B cell (primary cell): ENCODE measurements around the gene NCKAP1. TPM values are rescaled to one million over a fixed set of nuclear protein-coding genes. Genes with fewer than 3 reads are reported as not detected.

ENCODE experiments used
- ATAC-seq: fragments of 200-7000 bp; cut with Tn5 transposase; one replicate; pipeline ENCODE4 v1.10.0; 2021; ENCODE audit warnings: low read depth, mild to moderate bottlenecking, moderate number of reproducible peaks, moderate library complexity
- CTCF ChIA-PET: fragments of 350-600 bp; sonication (Branson Sonifier 250); formaldehyde crosslinking; loops from one replicate; lab custom pipeline; 2021; ENCODE audit warnings: antibody characterized with exemption, inconsistent platforms; lab: Charles Lee
- POLR2A ChIA-PET: fragments of 350-600 bp; sonication (Branson Sonifier 250); formaldehyde crosslinking; loops from one replicate; lab custom pipeline; 2021; ENCODE audit warnings: antibody characterized with exemption; lab: Charles Lee
- DNase-seq: peaks from one replicate; pipeline ENCODE4 v3.0.0; 2013
- H2AFZ ChIP-seq: 2 replicates; pipeline ENCODE4 v1.6.1; 2012; ENCODE audit warnings: mild to moderate bottlenecking, low read depth, low read length; ENCODE audit not compliant: insufficient read depth, poor library complexity, severe bottlenecking
- H3K27ac ChIP-seq, 2 donors: 1 replicate in 1 of 2; 2 replicates in 1 of 2; pipeline ENCODE4 v1.5.1; 2012 to 2013; ENCODE audit warnings: low read length in 2 of 2, mild to moderate bottlenecking in 2 of 2, moderate library complexity in 1 of 2
- H3K27me3 ChIP-seq, 4 experiments: fragments of 200-600 bp in 1 of 4; sonication (generic) in 1 of 4; replicated peaks in 1 of 4; 1 replicate in 2 of 4; 2 replicates in 2 of 4; pipeline versions ENCODE4 v1.6.1 to v1.7.0; 2013 to 2016; ENCODE audit warnings: low read length in 3 of 4, mild to moderate bottlenecking in 2 of 4, mixed read lengths in 1 of 4, moderate library complexity in 1 of 4; ENCODE audit not compliant: insufficient read depth in 4 of 4, control insufficient read depth in 3 of 4; ENCODE audit errors: control extremely low read depth in 1 of 4
- H3K36me3 ChIP-seq, 2 experiments: replicated peaks in 1 of 2; 1 replicate in 1 of 2; 2 replicates in 1 of 2; pipeline versions ENCODE4 v1.6.1 to v1.7.1; 2013; ENCODE audit warnings: low read length in 1 of 2; ENCODE audit not compliant: insufficient read depth in 2 of 2, control insufficient read depth in 1 of 2; ENCODE audit errors: control extremely low read depth in 1 of 2, extremely low read depth in 1 of 2
- H3K4me1 ChIP-seq, 2 donors: fragments of 200-600 bp in 1 of 2; sonication (generic) in 1 of 2; 1 replicate in 1 of 2; 2 replicates in 1 of 2; pipeline versions ENCODE4 v1.5.1 to v1.6.1; 2013 to 2017; ENCODE audit warnings: low read length in 2 of 2; ENCODE audit not compliant: control insufficient read depth in 2 of 2, insufficient read depth in 2 of 2
- H3K4me2 ChIP-seq: replicated peaks from 2 replicates; pipeline ENCODE3; 2012; ENCODE audit warnings: mild to moderate bottlenecking, low read depth, low read length; ENCODE audit not compliant: poor library complexity, severe bottlenecking
- H3K4me3 ChIP-seq, 5 experiments: fragments of 200-600 bp in 1 of 5; sonication (generic) in 1 of 5; 1 replicate in 3 of 5; 2 replicates in 2 of 5; pipeline versions ENCODE4 v1.5.1 to v1.7.0; 2011 to 2016; ENCODE audit warnings: low read length in 4 of 5, mild to moderate bottlenecking in 4 of 5, low read depth in 2 of 5, control low read depth in 1 of 5, moderate library complexity in 1 of 5; ENCODE audit not compliant: insufficient read depth in 1 of 5; ENCODE audit errors: control extremely low read depth in 1 of 5, extremely low read depth in 1 of 5
- H3K79me2 ChIP-seq: fragments of 200-600 bp; sonication (generic); one replicate; pipeline ENCODE4 v1.6.0; 2016; ENCODE audit warnings: low read length; ENCODE audit not compliant: control insufficient read depth, insufficient read depth
- H3K9ac ChIP-seq: fragments of 200-600 bp; sonication (generic); 2 replicates; pipeline ENCODE4 v1.6.1; 2017; ENCODE audit warnings: mild to moderate bottlenecking, low read length, moderate library complexity
- H3K9me3 ChIP-seq, 3 donors: one replicate each; pipeline versions ENCODE4 v1.6.1 to v1.7.1; 2013; ENCODE audit warnings: low read length in 2 of 3; ENCODE audit not compliant: control insufficient read depth in 2 of 3, insufficient read depth in 1 of 3; ENCODE audit errors: control extremely low read depth in 1 of 3
- H4K20me1 ChIP-seq: 2 replicates; pipeline ENCODE4 v1.6.0; 2012; ENCODE audit warnings: mild to moderate bottlenecking, low read length; ENCODE audit not compliant: insufficient read depth, control insufficient read depth, poor library complexity, severe bottlenecking
- H3K27ac Mint-ChIP-seq: one replicate; pipeline ENCODE4 v1.8.0; 2021; ENCODE audit warnings: mixed read lengths
- H3K27me3 Mint-ChIP-seq: one replicate; pipeline ENCODE4 v1.8.0; 2021; ENCODE audit warnings: mixed read lengths
- H3K4me1 Mint-ChIP-seq: one replicate; pipeline ENCODE4 v1.8.0; 2021; ENCODE audit warnings: mixed read lengths
- H3K4me3 Mint-ChIP-seq: one replicate; pipeline ENCODE4 v1.8.0; 2021; ENCODE audit warnings: mixed read lengths
- H3K9me3 Mint-ChIP-seq: one replicate; pipeline ENCODE4 v1.8.0; 2022; ENCODE audit warnings: mixed read lengths; ENCODE audit not compliant: insufficient read depth
- EZH2 ChIP-seq: IDR thresholded peaks from 2 replicates; pipeline ENCODE4 v1.6.1; 2012; ENCODE audit warnings: borderline replicate concordance, low read depth, mild to moderate bottlenecking, moderate library complexity, low read length; ENCODE audit not compliant: insufficient read depth, poor library complexity, severe bottlenecking
- WGBS: methylation state at CpG from one replicate; pipeline ENCODE4 v1.1.5; 2013; ENCODE audit warnings: missing lambda C conversion rate; ENCODE audit not compliant: insufficient coverage; 5-methylcytosine and 5-hydroxymethylcytosine counted together
- intact Hi-C: fragments of 100-400 bp; cut with micrococcal nuclease; formaldehyde crosslinking; loops from one replicate; pipeline ENCODE4 v1.10.0; 2022
- polyA plus RNA-seq: library from polyadenylated mRNA; depleted of rRNA; stranded (reverse); fragments of >200 nt; gene quantifications from 2 replicates; pipeline ENCODE4 v1.2.3, GENCODE V29; 2012
- total RNA-seq, 2 donors: library from RNA; stranded (reverse); fragments of 120-200 nt in 1 of 2; gene quantifications; 1 replicate in 1 of 2; 2 replicates in 1 of 2; pipeline versions ENCODE4 v1.2.3 to v1.2.4, GENCODE V29; 2013 to 2022
- TF ChIP-seq, protein P1 (sequence below): fragments of 200-600 bp; IDR thresholded peaks from one replicate; pipeline ENCODE4 v1.8.0; 2022; ENCODE audit warnings: antibody characterized with exemption, mild to moderate bottlenecking

The NCKAP1 gene
- total and polyA plus RNA-seq, 2 donors (not counting 1 experiment from before 2014, with no cell fraction given): 0.05 TPM; not detected in 1

DNA sequence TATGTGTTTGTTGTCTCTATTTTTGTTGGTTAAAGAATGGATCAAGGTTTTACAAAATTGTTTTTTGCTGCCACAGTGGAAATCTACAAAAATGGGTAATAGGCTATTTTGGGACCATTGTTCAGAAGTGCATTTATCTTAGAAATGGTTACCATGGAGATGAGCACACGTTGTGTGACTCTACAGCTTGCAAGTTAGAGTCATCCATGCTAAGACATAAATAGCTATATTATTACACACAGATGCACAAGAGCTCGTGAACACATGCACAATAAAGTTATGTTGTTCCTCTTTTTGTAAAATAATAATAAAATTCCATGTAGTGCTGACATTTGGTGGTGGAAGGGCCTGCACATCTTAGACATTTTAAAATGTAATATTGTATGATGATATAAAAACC lies 24.8 kb upstream of the NCKAP1 start:
- no peak overlapping the region for H3K4me3 Mint-ChIP-seq
- H2AFZ ChIP-seq: no peak overlapping the region
- POLR2A ChIA-PET: no interaction called here
- no peaks in the 10 kb centered on the region for H3K36me3 ChIP-seq
- no peaks in the 10 kb centered on the region for H3K9me3 Mint-ChIP-seq
- intact Hi-C loops: no loop called here
- H3K4me3 ChIP-seq: no peak overlapping the region
- no peak for DNase-seq
- no peak overlapping the region for H3K27ac Mint-ChIP-seq
- WGBS: no CpG with 5 or more reads among the region's 2 CpGs
- H3K27ac ChIP-seq: no peak overlapping the region
- no peak for ATAC-seq
- CTCF ChIA-PET: no interaction called here
- no peaks in the 10 kb centered on the region for H3K79me2 ChIP-seq
- H3K9me3 ChIP-seq: peaks cover 0 to 3% (median 0%) of the 10 kb centered on the region in 3 donors
- H4K20me1 ChIP-seq: no peaks in the 10 kb centered on the region
- H3K4me1 ChIP-seq: no peaks in the 10 kb centered on the region
- no peak overlapping the region for H3K9ac ChIP-seq
- TF ChIP-seq, protein P1, sequence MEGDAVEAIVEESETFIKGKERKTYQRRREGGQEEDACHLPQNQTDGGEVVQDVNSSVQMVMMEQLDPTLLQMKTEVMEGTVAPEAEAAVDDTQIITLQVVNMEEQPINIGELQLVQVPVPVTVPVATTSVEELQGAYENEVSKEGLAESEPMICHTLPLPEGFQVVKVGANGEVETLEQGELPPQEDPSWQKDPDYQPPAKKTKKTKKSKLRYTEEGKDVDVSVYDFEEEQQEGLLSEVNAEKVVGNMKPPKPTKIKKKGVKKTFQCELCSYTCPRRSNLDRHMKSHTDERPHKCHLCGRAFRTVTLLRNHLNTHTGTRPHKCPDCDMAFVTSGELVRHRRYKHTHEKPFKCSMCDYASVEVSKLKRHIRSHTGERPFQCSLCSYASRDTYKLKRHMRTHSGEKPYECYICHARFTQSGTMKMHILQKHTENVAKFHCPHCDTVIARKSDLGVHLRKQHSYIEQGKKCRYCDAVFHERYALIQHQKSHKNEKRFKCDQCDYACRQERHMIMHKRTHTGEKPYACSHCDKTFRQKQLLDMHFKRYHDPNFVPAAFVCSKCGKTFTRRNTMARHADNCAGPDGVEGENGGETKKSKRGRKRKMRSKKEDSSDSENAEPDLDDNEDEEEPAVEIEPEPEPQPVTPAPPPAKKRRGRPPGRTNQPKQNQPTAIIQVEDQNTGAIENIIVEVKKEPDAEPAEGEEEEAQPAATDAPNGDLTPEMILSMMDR: no peak
- no peak for TF ChIP-seq EZH2
- peaks cover 0 to 26% (median 12%) of the 10 kb centered on the region in 4 experiments for H3K27me3 ChIP-seq
- H3K27me3 Mint-ChIP-seq: peaks cover 44% of the 10 kb centered on the region
- no peaks in the 10 kb centered on the region for H3K4me1 Mint-ChIP-seq
- no peak overlapping the region for H3K4me2 ChIP-seq

DNA sequence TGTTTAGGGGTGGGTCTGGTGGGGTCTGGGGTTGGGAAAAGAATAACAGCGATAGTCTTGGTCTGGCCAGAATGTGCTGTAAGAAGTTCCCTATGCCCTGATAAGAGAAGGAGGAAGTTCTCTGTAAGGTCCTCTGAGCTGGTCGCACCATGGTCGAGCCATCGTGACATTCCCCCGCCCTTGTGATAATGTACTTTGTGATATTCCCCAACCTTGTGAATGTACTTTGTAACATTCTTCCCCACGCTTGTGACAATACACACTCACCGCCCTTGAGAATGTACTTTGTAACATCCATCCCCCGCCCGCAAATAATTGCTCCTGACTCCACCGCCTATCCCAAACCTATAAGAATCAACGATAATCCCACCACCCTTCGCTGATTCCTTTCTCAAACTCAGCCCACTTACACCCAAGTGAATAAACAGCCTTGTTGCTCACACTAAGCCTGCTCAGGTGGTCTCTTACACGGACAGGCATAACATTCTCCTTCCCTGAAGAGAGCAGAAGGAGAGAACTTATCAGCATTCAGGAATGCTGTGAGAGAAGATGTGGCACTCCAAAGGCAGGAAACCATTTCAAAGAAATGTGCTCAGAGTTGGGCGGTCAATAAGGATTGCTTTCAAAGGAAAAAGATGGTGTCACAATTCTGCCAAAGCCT lies 22.4 kb upstream of the NCKAP1 start:
- Histone ChIP-seq H3K4me3 (no peak overlapping the region), H3K4me2 (no peak overlapping the region), H2AFZ (no peak overlapping the region), H3K27ac (no peak overlapping the region), H3K27me3 (peaks cover 0 to 26% (median 9%) of the 10 kb centered on the region in 4 experiments), H3K9ac (no peak overlapping the region), H4K20me1 (no peaks in the 10 kb centered on the region), H3K4me1 (no peaks in the 10 kb centered on the region), H3K9me3 (peaks cover 0 to 3% (median 0%) of the 10 kb centered on the region in 3 donors), H3K36me3 (no peaks in the 10 kb centered on the region), H3K79me2 (no peaks in the 10 kb centered on the region)
- POLR2A ChIA-PET: no interaction called here
- intact Hi-C loops: no loop called here
- Mint-ChIP-seq H3K4me1 (no peaks in the 10 kb centered on the region), H3K27ac (no peak overlapping the region), H3K4me3 (no peak overlapping the region), H3K9me3 (no peaks in the 10 kb centered on the region), H3K27me3 (peaks cover 41% of the 10 kb centered on the region)
- no peak for DNase-seq
- TF ChIP-seq, protein P1: no peak
- no peak for TF ChIP-seq EZH2
- CTCF ChIA-PET: no interaction called here
- no peak for ATAC-seq
- 98% methylated on average over 12 of the region's 14 CpGs for WGBS
